DOHH2 (cell line): ENCODE data around the gene HOMER3.

Source experiments
- EZH2phosphoT487 ChIP-seq: fragments of 200-600 bp; sonication (generic); IDR thresholded peaks from 2 replicates; pipeline ENCODE4 v1.6.1; 2017; ENCODE audit warnings: borderline replicate concordance, mild to moderate bottlenecking, antibody characterized with exemption, low read length, moderate library complexity, mixed read lengths
- TF ChIP-seq, protein P1 (sequence below): fragments of 200-600 bp; sonication (generic); IDR thresholded peaks from one replicate; pipeline ENCODE4 v1.5.1; 2014; ENCODE audit warnings: antibody characterized with exemption, mild to moderate bottlenecking, low read depth, low read length; ENCODE audit not compliant: poor library complexity, severe bottlenecking

DNA sequence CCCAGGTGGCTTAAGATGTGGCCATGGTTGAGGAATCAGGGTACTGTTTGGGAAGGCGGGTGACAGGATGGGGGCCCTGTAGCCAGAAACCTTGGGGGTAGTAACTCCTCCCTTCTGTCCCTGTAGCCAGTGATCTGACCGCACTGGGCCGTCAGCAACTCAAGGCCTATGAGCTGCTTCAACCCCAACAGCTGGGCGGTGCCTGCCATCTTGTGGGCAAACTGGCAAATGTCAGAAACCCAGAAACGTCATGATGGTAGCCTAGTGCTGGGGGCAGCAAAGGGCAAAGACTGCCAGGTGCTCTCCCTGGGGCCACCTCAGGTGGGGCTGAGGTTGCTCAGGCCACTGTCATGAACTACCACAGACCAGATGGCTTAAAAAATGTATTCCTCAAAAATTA lies 25.4 kb downstream of the HOMER3 start:
- TF ChIP-seq, protein P1, sequence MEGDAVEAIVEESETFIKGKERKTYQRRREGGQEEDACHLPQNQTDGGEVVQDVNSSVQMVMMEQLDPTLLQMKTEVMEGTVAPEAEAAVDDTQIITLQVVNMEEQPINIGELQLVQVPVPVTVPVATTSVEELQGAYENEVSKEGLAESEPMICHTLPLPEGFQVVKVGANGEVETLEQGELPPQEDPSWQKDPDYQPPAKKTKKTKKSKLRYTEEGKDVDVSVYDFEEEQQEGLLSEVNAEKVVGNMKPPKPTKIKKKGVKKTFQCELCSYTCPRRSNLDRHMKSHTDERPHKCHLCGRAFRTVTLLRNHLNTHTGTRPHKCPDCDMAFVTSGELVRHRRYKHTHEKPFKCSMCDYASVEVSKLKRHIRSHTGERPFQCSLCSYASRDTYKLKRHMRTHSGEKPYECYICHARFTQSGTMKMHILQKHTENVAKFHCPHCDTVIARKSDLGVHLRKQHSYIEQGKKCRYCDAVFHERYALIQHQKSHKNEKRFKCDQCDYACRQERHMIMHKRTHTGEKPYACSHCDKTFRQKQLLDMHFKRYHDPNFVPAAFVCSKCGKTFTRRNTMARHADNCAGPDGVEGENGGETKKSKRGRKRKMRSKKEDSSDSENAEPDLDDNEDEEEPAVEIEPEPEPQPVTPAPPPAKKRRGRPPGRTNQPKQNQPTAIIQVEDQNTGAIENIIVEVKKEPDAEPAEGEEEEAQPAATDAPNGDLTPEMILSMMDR: peak; percentile 56
- TF ChIP-seq EZH2phosphoT487: no peak
